Fibroblast of villous mesenchyme (primary cell): Measurements from ENCODE around the gene DNM2. TPM values are rescaled to one million over a fixed set of nuclear protein-coding genes. Genes with fewer than 3 reads are reported as not detected.

Experiments
- DNase-seq: peaks from one replicate; pipeline ENCODE4 v3.0.0-alpha.2; 2010; ENCODE audit warnings: low read depth
- H3K4me3 ChIP-seq: 2 replicates; pipeline ENCODE4 v1.5.1; 2011; ENCODE audit warnings: low read depth, mild to moderate bottlenecking, low read length
- CTCF ChIP-seq: IDR thresholded peaks from 2 replicates; pipeline ENCODE4 v1.5.1; 2012; ENCODE audit warnings: low read depth, mild to moderate bottlenecking, low read length; ENCODE audit not compliant: insufficient read depth
- total RNA-seq: library from RNA; depleted of rRNA; stranded (reverse); fragments of >200 nt; gene quantifications from 2 replicates; pipeline ENCODE4 v1.2.3, GENCODE V29; 2012

Gene DNM2
- total RNA-seq, 1 donor: 101 TPM

- DNase-seq: no peak
- no peak for TF ChIP-seq CTCF
- no peak overlapping the region for H3K4me3 ChIP-seq
These were observed 56.1 kb downstream of the DNM2 start for GRCh38 chr19:10773969-10774368.

GRCh38 chr19:10774893-10775292, 57.0 kb downstream of the DNM2 start:
- DNase-seq: no peak
- H3K4me3 ChIP-seq: no peak overlapping the region
- no peak for TF ChIP-seq CTCF

- no peak for TF ChIP-seq CTCF
- no peak for DNase-seq
- no peak overlapping the region for H3K4me3 ChIP-seq
These were observed 59.2 kb downstream of the DNM2 start for GRCh38 chr19:10776900-10777650.

- H3K4me3 ChIP-seq: no peak overlapping the region
- DNase-seq: peak; percentile 95
- TF ChIP-seq CTCF: no peak
These were observed 62.5 kb downstream of the DNM2 start for GRCh38 chr19:10780368-10780767.

- H3K4me3 ChIP-seq: no peak overlapping the region
- no peak for DNase-seq
- no peak for TF ChIP-seq CTCF
These were observed 64.9 kb downstream of the DNM2 start for GRCh38 chr19:10782795-10783194.

GRCh38 chr19:10784257-10784656, 66.4 kb downstream of the DNM2 start:
- TF ChIP-seq CTCF: no peak
- no peak for DNase-seq
- no peak overlapping the region for H3K4me3 ChIP-seq

- no peak for DNase-seq
- no peak overlapping the region for H3K4me3 ChIP-seq
- TF ChIP-seq CTCF: no peak
These were observed 70.3 kb downstream of the DNM2 start for GRCh38 chr19:10788146-10788545.
